Upper lobe of right lung (tissue), 1 donor: Measurements from ENCODE around the gene EIF4EBP2. TPM values are rescaled to one million over a fixed set of nuclear protein-coding genes. Genes with fewer than 3 reads are reported as not detected.
A peak's percentile ranks its signal among the peaks of the same experiment; 100 is the strongest.

Source experiments
- ATAC-seq: fragments of 200-7000 bp; cut with Tn5 transposase; one replicate; pipeline ENCODE4 v1.9.1; 2020; ENCODE audit warnings: mild to moderate bottlenecking, moderate library complexity
- DNase-seq: peaks from one replicate; pipeline ENCODE4 v3.0.0-alpha.2; 2020
- H3K27ac ChIP-seq: fragments of 200-600 bp; one replicate; pipeline ENCODE4 v1.8.0; 2022
- H3K27me3 ChIP-seq: fragments of 200-600 bp; one replicate; pipeline ENCODE4 v1.8.0; 2022; ENCODE audit warnings: mild to moderate bottlenecking
- H3K36me3 ChIP-seq: fragments of 200-600 bp; one replicate; pipeline ENCODE4 v1.8.0; 2022
- H3K4me1 ChIP-seq: fragments of 200-600 bp; one replicate; pipeline ENCODE4 v1.8.0; 2022
- H3K4me3 ChIP-seq: fragments of 200-600 bp; one replicate; pipeline ENCODE4 v1.8.0; 2022; ENCODE audit warnings: mild to moderate bottlenecking
- H3K9me3 ChIP-seq: fragments of 200-600 bp; one replicate; pipeline ENCODE4 v1.8.0; 2022
- CTCF ChIP-seq: fragments of 200-600 bp; IDR thresholded peaks from one replicate; pipeline ENCODE4 v1.8.0; 2022; ENCODE audit warnings: antibody characterized with exemption
- intact Hi-C: fragments of 100-400 bp; cut with DNase I; formaldehyde crosslinking; loops from one replicate; pipeline ENCODE4 v1.11.0; 2022
- total RNA-seq: library from RNA; stranded (reverse); fragmentation: NEBNext Ultra II Directional; extraction: Animal tissue kit (Norgen Biotek cat#: 25700); gene quantifications from one replicate; pipeline ENCODE4 v1.2.1, GENCODE V29; 2021
- donor health status: DM: no; HTN: yes; CAD: no; lungs with severe emphysema.

EIF4EBP2 gene
- total RNA-seq, 1 donor from 2014 or later, result 79.3 TPM

DNA sequence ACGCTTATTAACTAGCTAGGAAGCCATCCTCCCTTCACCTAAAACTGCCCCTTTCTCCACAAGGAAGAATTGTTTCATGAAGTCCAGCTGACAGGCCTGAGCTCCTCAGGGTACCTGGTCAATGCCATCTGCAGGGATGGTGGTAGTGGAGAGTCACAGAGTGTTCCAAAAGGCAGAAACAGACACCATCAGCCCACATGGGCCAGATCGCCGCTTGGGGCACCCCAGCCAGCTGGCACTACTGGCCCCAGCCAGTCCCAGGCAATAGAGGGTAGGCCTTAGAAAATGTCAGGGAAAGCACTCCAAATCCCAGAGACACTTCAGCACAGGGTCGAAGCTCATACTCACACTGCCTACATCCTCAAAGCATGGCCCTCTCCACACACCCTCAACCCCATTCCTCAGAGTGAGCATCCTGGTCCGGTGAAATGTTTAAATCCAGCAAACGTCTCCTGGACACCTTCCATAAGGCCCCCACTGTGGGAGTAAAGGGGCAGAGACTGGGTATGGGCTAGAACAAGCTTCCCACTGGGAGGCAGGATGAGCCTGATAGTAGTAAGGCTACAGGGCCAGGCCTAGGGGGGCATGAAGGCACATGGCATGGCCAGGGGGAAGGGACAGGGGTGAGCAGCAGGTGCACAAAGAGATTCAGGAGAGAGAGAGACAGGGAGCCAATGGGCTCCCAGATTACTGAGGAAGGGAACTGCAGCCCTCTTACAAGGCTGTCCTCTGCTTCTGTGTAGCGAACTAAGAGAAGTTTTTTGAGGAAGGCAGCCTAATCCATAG is 23.4 kb upstream of the EIF4EBP2 start:
- H3K36me3 ChIP-seq, result no peaks in the 10 kb centered on the region
- ATAC-seq, result no peak
- no peaks in the 10 kb centered on the region for H3K27me3 ChIP-seq
- no peaks in the 10 kb centered on the region for H3K9me3 ChIP-seq
- no peak for DNase-seq
- TF ChIP-seq CTCF, result no peak
- intact Hi-C loops, result no loop called here
- no peak overlapping the region for H3K27ac ChIP-seq
- H3K4me1 ChIP-seq, result peaks cover 10% of the 10 kb centered on the region
- H3K4me3 ChIP-seq, result no peak overlapping the region

DNA sequence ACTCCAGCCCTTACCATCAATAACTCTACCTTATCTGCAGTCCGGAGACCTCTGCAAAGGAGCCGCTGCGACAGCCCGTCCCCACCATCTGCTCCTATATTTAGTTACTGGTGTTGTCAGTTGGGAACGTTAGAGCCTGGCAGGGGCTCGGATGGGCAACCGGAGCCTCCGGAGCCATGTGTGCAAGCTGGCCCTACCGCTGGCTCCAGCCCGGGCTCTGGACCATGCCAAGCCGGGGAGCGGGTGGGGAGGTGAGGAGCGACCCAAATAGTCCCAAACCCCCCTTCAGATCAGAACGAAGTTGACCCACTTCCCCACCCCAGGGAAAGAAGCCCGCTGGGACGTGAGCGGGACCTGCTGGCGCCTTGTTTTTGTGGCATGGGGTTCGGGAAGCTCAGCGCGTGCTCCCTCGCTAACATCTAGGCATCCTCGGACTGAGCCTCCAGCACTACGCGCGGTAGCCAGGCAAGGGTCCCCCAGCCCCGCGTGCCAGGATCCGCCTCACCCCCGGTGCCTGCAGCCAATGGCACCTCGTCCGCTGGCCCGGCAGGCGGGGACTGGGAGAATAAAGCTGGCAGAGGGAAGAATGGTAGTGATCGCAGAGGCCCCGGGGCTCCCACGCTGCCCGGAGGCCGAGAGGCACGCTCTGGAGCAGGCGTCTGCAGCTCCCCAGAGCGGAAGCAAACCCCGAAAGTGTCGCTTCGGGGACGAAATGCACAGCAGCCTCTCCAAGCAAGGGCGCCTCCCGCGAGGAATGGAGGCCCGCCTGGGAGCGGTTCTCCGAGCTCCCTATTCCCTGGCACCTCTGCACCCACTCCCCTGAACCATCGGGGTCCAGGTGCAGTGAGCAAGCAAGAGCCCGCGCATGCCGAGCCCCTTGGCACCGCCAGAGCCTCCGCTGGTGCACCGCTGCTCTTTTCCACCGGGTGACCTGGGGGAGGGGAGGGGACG is 22.2 kb upstream of the EIF4EBP2 start:
- DNase-seq, result peak; percentile 78

DNA sequence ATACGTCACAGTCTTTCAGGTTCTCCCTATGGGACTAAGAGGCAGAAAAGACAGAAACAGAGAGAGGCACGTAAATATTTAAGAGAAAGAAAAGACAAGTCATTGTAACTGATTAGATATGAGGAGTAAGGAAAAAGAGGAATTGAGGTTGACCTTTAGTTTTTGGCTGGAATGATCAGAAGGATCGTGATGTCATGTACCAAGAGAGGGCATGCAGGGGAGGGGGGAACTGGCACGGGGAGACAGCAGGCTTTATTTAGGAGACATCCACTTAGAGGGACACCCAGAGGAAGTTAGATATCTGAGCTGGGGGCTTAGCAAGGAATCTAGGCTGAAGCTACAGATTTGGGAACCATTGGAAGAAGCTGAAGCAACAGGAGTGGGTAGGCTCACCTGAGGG is 12.3 kb upstream of the EIF4EBP2 start:
- no peaks in the 10 kb centered on the region for H3K4me1 ChIP-seq
- no peak for ATAC-seq
- no peaks in the 10 kb centered on the region for H3K9me3 ChIP-seq
- H3K27me3 ChIP-seq, result no peaks in the 10 kb centered on the region
- no peak overlapping the region for H3K27ac ChIP-seq
- no peak for TF ChIP-seq CTCF
- no peak overlapping the region for H3K4me3 ChIP-seq
- no peaks in the 10 kb centered on the region for H3K36me3 ChIP-seq
- intact Hi-C loops, result no loop called here
- no peak for DNase-seq

More for the DNA sequence above, 22.2 kb upstream of the EIF4EBP2 start:
- ATAC-seq, result peak; percentile 35
- Histone ChIP-seq H3K27me3 (no peaks in the 10 kb centered on the region), H3K4me3 (peak overlapping the region; percentile 87), H3K4me1 (peaks cover 10% of the 10 kb centered on the region), H3K9me3 (no peaks in the 10 kb centered on the region), H3K27ac (peak overlapping the region; percentile 58), H3K36me3 (no peaks in the 10 kb centered on the region)
- intact Hi-C loops, result no loop called here
- TF ChIP-seq CTCF, result no peak

GRCh38 chr10:70396140-70396539 is 7.8 kb upstream of the EIF4EBP2 start:
- no peak for ATAC-seq

GRCh38 chr10:70399177-70399576 is 4.8 kb upstream of the EIF4EBP2 start:
- no peak overlapping the region for H3K27ac ChIP-seq
- no peaks in the 10 kb centered on the region for H3K9me3 ChIP-seq
- no peaks in the 10 kb centered on the region for H3K36me3 ChIP-seq
- ATAC-seq (no peak), DNase-seq (no peak)
- intact Hi-C loops, result no loop called here
- no peaks in the 10 kb centered on the region for H3K27me3 ChIP-seq
- no peak overlapping the region for H3K4me3 ChIP-seq
- H3K4me1 ChIP-seq, result peaks cover 5% of the 10 kb centered on the region
- TF ChIP-seq CTCF, result no peak

More at GRCh38 chr10:70396140-70396539, 7.8 kb upstream of the EIF4EBP2 start:
- Histone ChIP-seq H3K4me1 (no peaks in the 10 kb centered on the region), H3K4me3 (no peak overlapping the region), H3K27me3 (no peaks in the 10 kb centered on the region), H3K36me3 (no peaks in the 10 kb centered on the region), H3K9me3 (no peaks in the 10 kb centered on the region), H3K27ac (no peak overlapping the region)
- DNase-seq, result no peak
- intact Hi-C loops, result no loop called here
- no peak for TF ChIP-seq CTCF
